T-helper 2 cell treated with Interferon-gamma antibody and Interleukin-4, amounts not matched to agents 100 ng/mL and 5 ng/mL, for 36 hours (primary cell): ENCODE data around the gene CALN1. TPM values are rescaled to one million over a fixed set of nuclear protein-coding genes. Genes with fewer than 3 reads are reported as not detected.
"Not testable (repeated sequence)": the region's sequence is repeated elsewhere in the genome, so short reads cannot be mapped to it uniquely, and the experiment has no call there.

ENCODE experiments used
- intact Hi-C: fragments of 100-400 bp; cut with micrococcal nuclease; formaldehyde crosslinking; loops from one replicate; pipeline ENCODE4 v1.15.1; 2023
- total RNA-seq: library from RNA; stranded (reverse); gene quantifications from 2 replicates; pipeline ENCODE4 v1.2.3, GENCODE V29; 2022

The CALN1 gene
- total RNA-seq, 1 donor from 2014 or later, result not detected

DNA sequence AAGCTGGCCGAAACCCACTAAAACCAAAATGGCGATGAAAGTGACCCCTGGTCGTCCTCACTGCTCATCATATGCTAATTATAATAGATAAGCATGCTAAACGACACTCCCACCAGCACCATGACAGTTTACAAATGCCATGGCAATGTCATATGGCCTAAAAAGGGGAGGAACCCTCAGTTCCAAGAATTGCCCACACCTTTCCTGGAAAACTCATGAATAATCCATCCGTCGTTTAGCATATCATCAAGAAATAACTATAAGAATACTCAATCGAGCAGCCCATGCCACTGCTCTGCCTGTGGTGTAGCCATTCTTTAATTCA, 422.0 kb downstream of the CALN1 start:
- intact Hi-C loops, result no loop called here

DNA sequence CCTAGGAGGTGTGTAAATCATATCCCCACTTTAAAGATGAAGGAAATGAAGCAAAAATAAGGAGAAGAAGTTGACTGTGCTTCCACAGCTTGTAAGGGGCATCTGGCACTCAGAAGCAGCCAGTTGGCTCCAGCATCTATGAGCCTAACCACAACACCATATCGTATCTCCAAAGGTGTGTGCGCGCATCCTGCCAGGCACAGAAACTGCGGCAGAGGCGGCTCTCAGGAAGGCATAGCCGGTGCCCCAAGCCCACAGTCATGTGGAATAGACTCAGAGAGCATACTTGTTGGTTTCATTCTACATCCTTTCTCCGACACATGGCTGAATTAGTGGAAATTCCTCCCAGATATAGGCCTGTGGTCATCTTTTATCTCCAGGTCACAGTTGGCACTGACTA, 423.9 kb downstream of the CALN1 start:
- intact Hi-C loops, result no loop called here

DNA sequence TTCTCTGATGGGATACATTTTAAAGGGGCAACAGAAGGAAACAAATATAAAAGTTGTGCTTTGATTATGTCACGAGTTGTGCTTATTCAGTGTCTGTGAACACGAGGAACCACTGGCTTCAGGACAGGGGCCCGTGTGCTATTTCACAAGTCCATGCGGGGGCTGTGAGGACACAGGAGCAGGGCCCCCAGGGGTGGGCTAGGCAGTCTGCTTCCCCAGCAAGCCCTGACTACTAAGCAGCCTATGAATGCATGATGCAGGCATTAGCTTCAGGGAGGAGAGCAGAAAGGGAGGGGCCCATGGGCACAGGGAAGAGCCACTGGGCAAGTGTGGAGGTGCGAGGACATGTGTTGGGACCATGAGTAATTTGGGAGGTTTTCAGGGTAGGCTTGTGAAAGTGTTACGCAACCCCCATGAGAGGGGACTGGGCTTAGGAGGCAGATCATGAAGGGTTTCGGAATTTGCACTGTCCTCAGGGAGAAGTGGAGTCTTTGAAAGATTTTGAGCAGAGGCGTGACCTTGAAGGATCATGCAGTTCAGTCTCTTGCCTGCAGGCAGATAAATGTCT, 424.9 kb downstream of the CALN1 start:
- intact Hi-C loops, result no loop called here

DNA sequence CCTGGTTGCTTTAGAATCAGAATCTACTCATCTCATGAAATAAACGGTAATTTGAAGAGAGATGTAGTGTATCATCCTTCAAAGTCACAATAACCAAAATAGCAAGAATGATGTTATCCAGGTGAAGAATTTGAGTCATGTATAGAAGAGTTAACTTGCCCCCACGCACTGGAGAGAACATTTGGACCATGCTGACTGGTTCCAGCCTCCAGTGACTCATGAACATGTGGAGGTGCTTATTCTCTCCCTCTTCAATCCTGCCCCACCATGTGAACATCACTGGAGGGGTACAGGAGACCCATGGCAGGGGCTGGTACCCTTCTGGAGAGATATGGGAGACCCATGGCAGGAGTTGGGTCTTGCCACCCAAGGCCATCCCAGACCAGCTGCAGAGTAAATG, 427.8 kb downstream of the CALN1 start:
- intact Hi-C loops, result no loop called here

DNA sequence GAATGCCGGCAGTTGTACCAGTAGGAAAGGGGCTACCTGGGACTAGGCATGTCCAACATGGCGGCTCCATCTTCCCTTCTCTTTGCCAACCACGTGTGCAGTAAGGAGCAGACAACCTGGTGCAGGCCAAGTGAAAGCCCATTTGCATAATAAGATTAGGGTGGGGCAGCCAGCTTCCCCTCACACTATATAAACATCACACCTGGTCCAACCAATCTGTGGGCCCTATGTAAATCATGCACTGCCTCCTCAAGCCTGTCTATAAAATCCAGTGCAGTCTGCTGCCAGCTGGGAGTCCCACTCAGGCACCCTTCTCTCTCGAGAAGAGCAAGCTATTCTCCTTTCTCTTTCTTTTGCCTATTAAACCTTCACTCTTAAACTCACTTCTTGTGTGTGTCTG, 429.3 kb downstream of the CALN1 start:
- intact Hi-C loops, result no loop called here

DNA sequence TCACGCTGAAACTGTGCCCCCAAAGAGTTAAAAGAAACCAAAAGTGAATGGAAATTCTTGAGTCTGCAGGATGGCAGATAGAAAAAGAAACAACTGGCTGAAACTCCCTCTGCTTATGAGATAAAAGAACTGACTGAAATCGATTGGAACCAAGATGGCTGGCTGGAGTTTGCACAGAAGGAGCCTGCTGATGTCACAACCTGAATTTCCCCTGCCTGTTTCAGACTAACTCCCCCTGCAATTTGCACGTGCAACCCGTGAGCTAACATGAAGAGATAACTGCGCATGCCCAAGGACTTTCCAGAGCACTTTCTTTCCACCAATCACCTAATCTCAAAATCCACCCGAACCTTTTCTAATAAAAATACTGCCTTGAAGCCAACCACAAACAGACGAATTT, 435.5 kb downstream of the CALN1 start:
- intact Hi-C loops, result no loop called here

DNA sequence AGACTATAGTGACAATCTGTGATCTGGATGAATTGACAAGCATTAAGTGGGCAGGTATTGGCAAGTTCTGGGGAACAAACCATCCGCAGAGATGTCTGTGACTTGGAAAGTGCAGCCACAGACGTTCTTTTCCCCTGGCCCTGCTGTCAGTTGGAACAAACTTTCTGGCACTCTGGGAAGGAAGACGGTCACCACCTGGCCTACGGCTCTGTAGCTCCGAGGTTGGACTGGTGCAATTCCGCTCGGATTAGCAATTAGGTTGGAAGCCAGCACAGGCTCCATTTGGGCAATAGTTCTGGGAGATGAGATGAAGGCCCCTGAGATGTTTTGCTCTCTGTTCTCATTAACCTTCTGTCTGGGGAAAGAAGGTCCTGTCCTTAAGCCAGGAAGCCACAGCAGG, 437.5 kb downstream of the CALN1 start:
- intact Hi-C loops, result no loop called here

DNA sequence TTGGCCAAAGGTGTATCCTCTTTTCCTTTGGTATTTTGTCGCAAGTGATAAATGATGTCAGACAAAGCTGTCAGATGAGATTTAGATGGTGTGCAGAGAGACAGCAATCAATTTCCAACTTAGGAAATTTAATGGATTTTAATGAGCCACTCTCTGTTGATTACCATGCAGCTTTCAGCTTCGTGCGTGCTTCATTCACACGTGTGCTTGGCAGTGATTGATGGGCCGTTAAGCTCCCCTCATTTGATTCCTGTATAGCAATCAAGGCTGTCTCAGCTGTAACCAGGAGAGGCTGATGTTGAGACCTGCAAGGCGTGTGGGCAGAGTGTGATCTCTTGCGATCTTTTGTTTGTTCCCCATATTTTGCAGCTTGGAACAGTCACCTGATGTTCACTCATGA, 439.6 kb downstream of the CALN1 start:
- intact Hi-C loops, result no loop called here

DNA sequence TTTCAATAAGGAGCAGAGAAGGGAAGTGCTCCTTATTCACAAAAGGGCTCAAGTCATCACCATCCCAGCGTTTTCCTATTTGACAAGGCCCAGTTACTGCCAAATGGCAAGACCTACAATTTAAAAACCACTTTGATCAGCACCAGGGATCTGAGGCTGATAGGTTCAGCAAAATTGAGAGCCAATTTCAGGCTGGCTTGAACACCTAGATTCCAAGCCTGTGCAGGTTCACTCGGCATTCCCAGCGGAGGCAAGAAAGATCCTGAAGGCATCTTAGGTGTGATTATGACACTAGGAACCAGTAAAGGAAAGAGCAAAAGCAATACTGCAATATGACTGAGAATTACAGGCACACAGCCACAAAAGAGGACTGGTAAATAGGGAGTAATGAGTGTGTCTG, 441.4 kb downstream of the CALN1 start:
- intact Hi-C loops, result no loop called here

DNA sequence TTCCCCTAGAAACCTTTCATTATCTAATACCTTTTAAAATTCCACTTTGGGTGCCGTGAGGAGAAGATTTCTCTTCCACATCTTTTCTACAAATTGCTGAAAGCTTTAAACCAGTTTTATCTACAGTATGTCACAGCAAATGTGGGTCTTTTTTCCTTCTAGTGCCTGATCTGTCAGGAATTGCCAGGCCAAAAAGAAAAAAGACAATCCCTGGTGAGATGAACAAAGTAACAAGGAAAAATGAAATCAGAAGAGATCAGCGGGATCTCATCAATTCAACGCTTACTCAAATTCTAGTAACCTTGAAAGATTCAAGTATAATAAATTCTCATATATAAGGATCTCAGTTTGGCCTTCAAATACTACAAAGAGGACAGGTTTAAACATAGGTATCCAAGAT, 449.5 kb downstream of the CALN1 start:
- intact Hi-C loops, result no loop called here

DNA sequence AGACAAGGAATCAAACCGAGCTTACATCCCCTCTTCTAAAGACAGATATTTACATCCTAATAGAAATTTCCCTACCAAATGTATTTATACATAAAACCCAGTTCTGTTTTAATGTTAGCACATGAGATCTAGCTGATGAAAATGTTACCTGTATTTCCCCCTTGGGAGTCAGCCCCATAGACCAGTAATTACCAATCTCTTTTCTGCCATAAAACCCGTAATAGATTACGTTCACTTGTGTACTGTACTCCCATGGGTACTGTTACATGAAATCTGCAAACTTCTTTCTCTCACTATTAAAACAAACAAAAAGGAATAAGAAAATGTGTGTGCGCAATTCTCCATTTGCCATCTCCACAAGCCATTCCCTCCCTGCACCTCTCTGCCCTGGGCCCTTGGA, 450.9 kb downstream of the CALN1 start:
- intact Hi-C loops, result no loop called here

DNA sequence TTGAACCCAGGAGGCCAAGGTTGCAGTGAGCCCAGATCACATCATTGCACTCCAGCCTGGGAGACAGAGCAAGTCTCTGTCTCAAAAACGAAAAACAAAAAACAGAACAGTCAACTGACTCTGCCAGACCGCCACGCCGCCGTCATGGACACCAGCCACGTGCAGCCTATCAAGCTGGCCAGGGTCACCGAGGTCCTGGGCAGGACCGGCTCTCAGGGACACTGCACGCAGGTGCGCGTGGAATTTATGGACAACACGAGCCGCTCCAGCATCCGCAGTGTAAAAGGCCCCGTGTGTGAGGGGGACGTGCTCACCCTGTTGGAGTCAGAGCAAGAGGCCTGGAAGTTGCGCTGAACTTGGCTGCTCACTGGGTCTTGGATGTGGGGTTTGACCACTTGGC, 470.0 kb downstream of the CALN1 start:
- intact Hi-C loops, result no loop called here

DNA sequence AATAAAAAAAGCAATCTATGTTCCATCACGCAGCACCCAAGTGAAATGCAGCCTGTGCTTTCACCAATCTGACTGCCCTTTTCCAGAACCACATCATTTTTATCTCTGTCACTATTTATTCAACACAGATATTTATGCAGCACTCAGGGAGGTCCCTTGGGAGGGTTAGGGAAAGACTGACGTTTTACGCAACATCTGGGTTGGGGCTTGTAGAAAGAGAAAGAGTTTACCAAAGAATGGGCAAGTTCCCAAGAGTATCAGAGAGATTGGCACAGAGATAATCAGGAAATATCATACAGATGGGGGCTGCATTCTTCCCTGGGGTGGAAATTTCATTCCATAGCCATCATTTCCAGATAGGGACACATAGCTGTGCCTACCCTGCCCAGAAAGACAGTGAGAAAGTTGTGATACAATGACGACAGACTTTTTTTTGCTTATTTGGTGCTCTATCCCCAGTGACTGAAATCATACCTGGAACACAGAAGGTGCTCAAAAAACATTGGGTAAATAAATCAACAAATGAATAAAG, 474.2 kb downstream of the CALN1 start:
- intact Hi-C loops, result no loop called here

DNA sequence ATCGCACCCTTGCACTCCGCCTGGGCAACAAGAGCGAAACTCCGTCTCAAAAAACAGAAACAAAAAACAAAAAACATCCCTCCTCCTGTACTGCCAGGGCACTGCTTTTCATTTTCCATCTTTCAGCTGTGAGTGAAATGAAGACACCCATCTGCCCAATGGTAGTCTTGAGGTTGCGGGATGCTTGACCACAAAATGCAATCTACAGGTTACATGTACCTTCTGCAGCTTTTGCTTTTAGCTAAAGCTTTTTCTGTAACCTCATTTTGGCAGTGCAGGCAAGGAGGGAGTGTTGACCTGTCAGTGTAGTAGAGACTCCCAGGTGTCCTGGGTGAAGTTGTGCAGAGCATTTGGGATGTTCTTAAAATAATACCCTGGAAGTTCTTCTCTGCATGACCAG, 476.5 kb downstream of the CALN1 start:
- intact Hi-C loops, result no loop called here

DNA sequence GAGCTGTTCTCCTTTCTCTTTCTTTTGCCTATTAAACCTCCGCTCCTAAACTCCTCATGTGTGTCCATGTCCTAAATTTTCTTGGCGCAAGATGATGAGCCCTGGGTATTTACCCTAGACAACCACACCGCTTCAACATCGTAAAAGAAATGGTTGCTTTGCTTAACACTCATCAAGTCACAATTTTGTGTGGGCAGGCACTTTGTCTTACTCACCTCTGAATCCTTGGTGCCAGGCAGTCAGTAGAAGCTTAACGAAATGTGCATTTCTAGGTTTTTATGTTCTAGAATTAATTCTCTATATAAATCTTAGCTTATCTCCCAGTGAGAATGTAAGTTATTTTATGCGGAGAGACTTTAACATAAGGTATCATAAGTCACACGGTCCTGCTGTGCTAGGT, 478.7 kb downstream of the CALN1 start:
- intact Hi-C loops, result no loop called here

DNA sequence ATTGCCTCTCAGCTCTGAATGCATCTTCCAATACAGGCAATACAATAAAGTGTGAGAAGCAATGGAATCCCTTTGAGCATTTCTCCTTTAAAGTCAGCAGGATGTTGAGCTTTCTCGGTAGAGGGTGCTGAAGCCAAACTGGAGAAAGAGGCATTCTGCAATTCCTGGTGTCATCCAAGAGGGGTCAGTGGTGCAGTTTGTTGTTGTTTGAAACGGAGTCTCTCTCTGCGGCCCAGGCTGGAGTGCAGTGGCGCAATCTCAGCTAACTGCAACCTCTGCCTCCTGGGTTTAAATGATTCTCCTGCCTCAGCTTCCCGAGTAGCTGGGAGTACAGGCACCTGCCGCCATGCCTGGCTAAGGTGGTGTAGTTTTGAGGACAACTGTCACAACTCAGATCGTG, 486.5 kb downstream of the CALN1 start:
- intact Hi-C loops, result no loop called here

DNA sequence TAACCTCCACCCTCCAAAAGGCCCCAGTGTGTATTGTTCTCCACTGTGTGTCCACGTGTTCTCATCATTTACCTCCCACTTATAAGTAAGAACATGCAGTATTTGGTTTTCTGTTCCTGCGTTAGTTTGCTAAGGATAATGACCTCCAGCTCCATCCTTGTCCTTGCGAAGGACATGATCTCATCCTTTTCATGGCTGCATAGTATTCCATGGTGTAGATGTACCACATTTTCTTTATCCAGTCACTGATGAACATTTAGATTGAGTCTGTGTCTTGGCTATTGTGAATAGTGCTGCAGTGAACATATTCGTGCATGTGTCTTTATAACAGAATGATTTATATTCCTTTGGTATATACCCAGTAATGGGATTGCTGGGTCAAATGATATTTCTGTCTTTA, 497.9 kb downstream of the CALN1 start:
- intact Hi-C loops, result not testable (repeated sequence)

DNA sequence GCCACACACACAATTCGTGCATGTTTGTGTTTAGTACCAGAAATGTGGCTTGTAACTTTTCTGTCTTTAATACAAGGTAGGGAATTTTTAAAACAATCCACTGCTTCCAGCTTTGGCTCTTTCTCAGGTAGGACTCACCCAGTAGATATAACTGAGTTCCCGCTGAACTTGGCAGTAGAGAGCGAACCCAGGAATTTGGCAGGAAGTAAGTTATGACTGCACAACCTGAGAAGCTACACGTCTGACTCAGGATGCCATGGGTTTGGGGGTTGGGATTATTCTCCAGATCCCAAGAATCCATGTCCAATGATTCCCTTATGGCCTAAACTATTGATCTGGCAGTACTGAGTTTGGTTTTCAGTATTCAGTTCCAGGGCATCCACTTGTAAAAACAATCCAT, 499.7 kb downstream of the CALN1 start:
- intact Hi-C loops, result no loop called here

DNA sequence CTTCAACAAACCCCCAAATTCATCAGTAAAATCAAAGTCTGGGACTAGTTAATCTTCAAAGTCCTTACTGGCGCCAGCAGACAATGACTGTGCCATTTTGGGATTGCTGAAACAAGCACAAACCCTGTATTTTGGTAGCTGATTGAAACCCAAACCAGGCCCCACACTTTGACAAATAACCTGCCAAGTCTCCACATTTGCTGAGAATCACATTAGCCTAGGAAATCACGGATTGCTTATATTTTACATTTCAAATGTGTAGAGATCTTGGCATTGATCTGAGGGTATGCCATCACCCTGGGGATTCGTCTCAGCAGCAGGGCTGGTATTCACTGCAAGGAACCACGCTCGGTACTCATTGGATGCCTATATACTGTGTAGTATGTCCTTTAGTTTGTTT, 501.1 kb downstream of the CALN1 start:
- intact Hi-C loops, result no loop called here

DNA sequence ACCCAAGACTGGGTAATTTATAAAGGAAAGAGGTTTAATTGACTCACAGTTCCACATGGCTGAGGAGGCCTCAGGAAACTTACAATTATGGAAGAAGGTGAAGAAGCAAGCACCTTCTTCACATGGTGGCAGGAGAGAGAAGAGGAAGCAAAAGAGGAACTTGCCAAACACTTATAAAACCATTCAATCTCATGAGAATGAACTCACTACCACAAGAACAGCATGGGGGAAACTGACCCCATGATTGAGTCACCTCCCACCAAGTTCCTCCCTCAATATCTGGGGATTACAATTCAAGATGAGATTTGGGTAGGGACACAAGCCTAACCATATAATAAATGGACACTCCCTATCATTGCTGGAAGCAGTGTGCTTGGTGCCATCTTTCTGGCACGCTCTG, 506.3 kb downstream of the CALN1 start:
- intact Hi-C loops, result no loop called here

DNA sequence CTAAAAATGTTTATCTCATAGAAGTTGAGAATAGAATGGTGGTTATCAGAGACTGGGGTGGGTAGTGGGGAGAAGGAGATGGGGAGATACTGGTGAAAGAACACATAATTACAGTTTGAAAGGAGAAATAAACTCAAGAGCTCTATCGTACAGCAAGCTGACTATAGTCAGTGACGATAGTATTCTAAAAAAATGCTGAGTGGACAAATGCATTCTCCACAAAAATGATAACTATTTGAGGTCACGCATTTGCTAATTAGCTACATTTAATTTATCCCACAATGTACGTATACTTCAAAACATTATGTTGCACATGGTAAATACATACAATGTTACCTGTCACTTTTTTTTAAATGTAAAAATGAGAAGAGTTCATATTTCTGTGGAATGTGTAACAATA, 507.7 kb downstream of the CALN1 start:
- intact Hi-C loops, result no loop called here

DNA sequence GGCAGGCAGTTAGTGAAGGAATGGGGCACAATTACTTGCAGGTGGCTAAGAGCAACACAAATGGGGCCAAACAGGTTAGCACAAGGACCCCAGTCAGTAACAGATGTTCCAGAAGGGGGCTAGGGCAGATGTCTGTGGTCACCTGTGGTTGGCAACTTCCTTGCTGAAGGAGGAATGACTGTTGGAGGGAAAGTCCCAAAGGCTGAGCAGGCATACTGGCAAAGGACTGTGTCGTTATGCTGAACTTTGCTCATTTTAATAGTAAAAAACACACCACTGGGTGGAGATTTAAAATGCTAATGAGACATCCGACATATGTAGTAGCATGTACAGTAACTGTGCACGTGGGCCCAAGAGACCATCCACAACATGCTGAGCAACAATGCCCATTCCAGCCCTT, 511.6 kb downstream of the CALN1 start:
- intact Hi-C loops, result no loop called here

DNA sequence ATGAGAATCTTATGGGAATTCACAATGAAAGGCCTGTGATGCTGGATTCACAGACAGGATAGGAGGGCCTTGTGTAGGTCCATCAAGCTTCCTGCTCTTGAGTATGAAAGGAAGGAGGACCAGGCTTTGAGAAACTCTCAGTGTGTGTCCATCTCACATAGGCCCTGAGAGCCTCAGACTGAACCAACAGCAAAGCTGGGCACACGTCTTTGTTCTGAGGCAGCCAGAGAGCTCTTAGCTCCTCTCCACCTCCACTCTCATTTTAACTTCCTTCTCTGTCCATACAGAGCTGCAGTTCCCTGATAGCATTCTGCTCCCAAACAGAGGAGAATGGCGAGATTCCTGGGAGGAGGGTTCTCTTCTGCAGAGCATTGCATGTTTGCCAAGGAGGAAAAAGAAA, 515.6 kb downstream of the CALN1 start:
- intact Hi-C loops, result no loop called here

DNA sequence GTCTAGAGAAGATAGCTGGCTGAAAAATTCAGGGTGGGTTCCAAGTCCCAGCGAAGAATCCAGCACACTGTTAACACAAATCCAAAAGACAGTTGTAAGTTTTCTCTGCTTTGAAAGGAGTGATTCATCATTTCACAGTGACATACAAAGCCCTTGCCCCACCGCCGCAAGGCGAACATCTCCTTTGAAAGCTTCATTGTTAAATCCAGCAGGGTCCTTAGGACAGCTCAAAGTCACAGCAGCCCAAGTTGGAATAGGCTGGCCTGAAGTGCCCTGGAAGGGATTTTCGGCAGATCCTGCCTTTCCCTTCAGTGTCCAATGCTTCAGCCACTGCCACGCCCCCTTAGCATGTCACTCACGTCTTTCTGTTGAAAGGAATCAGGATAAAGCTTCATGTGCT, 526.1 kb downstream of the CALN1 start:
- intact Hi-C loops, result no loop called here
